Calu3 (cell line): ENCODE results near the gene PPY. TPM values are rescaled to one million over a fixed set of nuclear protein-coding genes. Genes with fewer than 3 reads are reported as not detected.

Experiments used
- BruUV-seq: library from RNA; stranded (reverse); fragments of 400-500 nt; replicated peaks from 2 replicates; lab custom pipeline; 2021; lab: Mats Ljungman, UMichigan
- CTCF ChIA-PET: fragments of 300-600 bp; sonication (Branson Sonifier 250); formaldehyde crosslinking; loops from one replicate; lab custom pipeline; 2022; ENCODE audit warnings: antibody characterized with exemption; lab: Charles Lee
- DNase-seq: peaks from one replicate; pipeline ENCODE4 v3.0.0; 2022
- H3K27ac Mint-ChIP-seq: one replicate; pipeline ENCODE4 v1.8.0; 2022; ENCODE audit warnings: mixed read lengths; ENCODE audit not compliant: unreplicated experiment
- H3K27me3 Mint-ChIP-seq: one replicate; pipeline ENCODE4 v1.8.0; 2022; ENCODE audit warnings: mixed read lengths; ENCODE audit not compliant: unreplicated experiment
- H3K36me3 Mint-ChIP-seq: one replicate; pipeline ENCODE4 v1.8.0; 2022; ENCODE audit warnings: mild to moderate bottlenecking, moderate library complexity, mixed read lengths; ENCODE audit not compliant: insufficient read depth, unreplicated experiment
- H3K4me1 Mint-ChIP-seq: one replicate; pipeline ENCODE4 v1.8.0; 2022; ENCODE audit warnings: mild to moderate bottlenecking, low read depth, mixed read lengths; ENCODE audit not compliant: unreplicated experiment
- H3K4me3 Mint-ChIP-seq: one replicate; pipeline ENCODE4 v1.8.0; 2022; ENCODE audit warnings: mild to moderate bottlenecking, low read depth, moderate library complexity, mixed read lengths; ENCODE audit not compliant: unreplicated experiment
- H3K9me3 Mint-ChIP-seq: one replicate; pipeline ENCODE4 v1.8.0; 2022; ENCODE audit warnings: low read depth, mixed read lengths; ENCODE audit not compliant: unreplicated experiment
- intact Hi-C: fragments of 100-400 bp; cut with micrococcal nuclease; formaldehyde crosslinking; loops from one replicate; pipeline ENCODE4 v1.10.0; 2022; ENCODE audit not compliant: unreplicated experiment
- total RNA-seq: library from RNA; stranded (reverse); gene quantifications from 2 replicates; pipeline ENCODE4 v1.2.3, GENCODE V29; 2022
- TF ChIP-seq, protein P1 (sequence below): fragments of 200-600 bp; IDR thresholded peaks from one replicate; pipeline ENCODE4 v1.8.0; 2022; ENCODE audit warnings: antibody characterized with exemption; ENCODE audit not compliant: unreplicated experiment

Gene PPY
- total RNA-seq, 1 experiment from 2014 or later: not detected

DNA sequence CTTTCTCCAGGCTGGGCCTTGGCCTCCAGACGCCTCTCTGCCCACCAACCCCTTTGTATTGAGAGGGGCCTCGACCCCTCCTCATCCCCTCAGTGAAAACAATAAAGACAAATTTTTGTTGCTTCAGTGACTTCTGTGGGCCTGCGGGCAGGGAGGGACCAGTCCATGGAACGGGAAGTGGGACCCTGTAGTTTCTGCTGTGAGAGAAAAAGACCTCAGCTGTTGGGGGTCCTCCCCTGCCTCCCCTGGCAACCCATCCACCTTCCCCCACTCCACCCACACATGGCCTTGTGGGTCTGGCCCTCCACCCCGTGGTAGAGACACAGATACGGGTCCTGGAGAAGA lies 3.5 kb downstream of the PPY start:
- Mint-ChIP-seq H3K4me3 (no peak overlapping the region), H3K4me1 (no peaks in the 10 kb centered on the region), H3K9me3 (no peaks in the 10 kb centered on the region), H3K27ac (no peak overlapping the region), H3K36me3 (no peaks in the 10 kb centered on the region), H3K27me3 (peaks cover 82% of the 10 kb centered on the region)
- TF ChIP-seq, protein P1, sequence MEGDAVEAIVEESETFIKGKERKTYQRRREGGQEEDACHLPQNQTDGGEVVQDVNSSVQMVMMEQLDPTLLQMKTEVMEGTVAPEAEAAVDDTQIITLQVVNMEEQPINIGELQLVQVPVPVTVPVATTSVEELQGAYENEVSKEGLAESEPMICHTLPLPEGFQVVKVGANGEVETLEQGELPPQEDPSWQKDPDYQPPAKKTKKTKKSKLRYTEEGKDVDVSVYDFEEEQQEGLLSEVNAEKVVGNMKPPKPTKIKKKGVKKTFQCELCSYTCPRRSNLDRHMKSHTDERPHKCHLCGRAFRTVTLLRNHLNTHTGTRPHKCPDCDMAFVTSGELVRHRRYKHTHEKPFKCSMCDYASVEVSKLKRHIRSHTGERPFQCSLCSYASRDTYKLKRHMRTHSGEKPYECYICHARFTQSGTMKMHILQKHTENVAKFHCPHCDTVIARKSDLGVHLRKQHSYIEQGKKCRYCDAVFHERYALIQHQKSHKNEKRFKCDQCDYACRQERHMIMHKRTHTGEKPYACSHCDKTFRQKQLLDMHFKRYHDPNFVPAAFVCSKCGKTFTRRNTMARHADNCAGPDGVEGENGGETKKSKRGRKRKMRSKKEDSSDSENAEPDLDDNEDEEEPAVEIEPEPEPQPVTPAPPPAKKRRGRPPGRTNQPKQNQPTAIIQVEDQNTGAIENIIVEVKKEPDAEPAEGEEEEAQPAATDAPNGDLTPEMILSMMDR: no peak
- no TSS peak for BruUV-seq
- CTCF ChIA-PET: interaction anchor here (1.3 kb wide), 1 partner anchor 12 kb away, joined by 3 read pairs; no protein-coding TSS in a partner anchor
- DNase-seq: no peak
- intact Hi-C loops: no loop called here

DNA sequence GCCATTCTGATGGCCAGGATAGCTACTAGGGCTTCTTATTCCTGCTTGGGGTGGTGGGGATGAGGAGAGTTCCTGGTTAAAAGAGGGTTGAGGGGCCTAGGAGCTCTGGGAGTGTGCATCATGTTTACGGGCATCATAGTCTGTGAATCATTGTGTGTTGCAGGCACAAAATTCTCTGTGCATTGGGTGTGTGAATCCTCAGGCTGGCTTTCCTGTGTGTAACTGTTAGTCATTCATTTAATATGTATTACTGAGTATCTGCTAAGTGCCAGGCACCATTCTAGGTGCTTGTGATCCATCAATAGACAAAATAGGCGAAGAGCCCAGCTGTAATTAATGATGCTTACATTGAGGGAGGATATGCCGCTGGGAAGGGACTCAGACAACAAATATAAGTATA lies 5.8 kb downstream of the PPY start:
- CTCF ChIA-PET: interaction anchor here (0.6 kb wide), 1 partner anchor 1272 kb away, joined by 3 read pairs; no protein-coding TSS in a partner anchor
- no peak for DNase-seq
- Mint-ChIP-seq H3K4me3 (no peak overlapping the region), H3K27ac (no peak overlapping the region), H3K4me1 (no peaks in the 10 kb centered on the region), H3K9me3 (no peaks in the 10 kb centered on the region), H3K27me3 (peaks cover 96% of the 10 kb centered on the region), H3K36me3 (no peaks in the 10 kb centered on the region)
- TF ChIP-seq, protein P1: no peak
- no TSS peak for BruUV-seq
- intact Hi-C loops: no loop called here

DNA sequence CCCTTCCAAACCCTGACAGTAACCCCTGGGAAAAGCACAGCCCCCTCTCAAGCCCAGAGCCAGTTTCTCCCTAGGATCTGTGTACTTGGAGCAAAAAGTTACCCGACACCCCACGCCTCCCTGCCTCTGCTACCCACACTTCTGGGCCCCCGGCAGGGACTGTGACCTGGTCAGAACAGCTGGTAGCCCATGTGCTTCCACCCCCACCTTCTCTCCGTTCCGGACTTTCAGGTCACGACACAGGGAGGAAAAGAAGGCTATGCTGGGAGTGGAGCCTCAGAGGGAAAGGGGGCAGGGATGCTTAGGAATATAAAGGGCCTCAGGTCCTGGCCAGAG lies 6.4 kb downstream of the PPY start:
- no peak for DNase-seq
- intact Hi-C loops: no loop called here
- CTCF ChIA-PET: no interaction called here
- Mint-ChIP-seq H3K9me3 (no peaks in the 10 kb centered on the region), H3K4me3 (no peak overlapping the region), H3K27me3 (peaks cover 96% of the 10 kb centered on the region), H3K36me3 (no peaks in the 10 kb centered on the region), H3K27ac (no peak overlapping the region), H3K4me1 (peaks cover 3% of the 10 kb centered on the region)
- TF ChIP-seq, protein P1: no peak
- no TSS peak for BruUV-seq

DNA sequence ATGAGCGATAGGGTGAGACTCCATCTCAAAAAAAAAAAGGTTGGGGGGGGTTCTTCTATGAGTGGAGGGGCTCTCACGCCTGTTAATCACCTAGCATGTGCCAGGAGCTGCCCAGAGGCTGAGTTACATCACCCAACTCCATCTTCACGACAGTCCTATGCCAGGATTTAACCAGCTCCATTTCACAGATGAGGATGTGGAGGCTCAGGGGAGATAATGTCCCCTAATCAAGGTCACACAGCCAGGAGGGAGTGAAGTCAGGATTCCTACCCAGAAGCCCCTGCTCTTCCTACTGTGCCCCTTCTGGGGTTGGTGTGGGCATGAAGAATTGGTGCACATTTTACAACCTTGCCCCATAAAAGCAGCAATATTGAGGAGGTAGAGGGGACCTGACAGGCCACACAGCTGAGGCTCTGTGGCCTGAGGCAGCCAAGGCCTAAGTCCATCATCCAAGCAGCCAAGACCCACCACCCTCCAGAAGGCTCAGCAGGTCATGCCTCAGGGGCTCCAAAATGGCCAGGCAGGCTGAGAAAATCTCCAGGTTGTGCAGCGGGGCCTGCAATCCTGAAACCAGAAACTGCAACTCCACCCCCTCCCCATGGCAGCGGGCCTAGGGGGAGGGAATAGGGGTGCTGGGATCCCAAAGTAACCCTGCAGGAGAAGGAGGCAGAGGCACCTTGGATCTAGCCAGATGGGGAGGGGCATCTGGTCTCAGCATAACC lies 6.9 kb downstream of the PPY start:
- intact Hi-C loops: no loop called here
- TF ChIP-seq, protein P1: no peak
- DNase-seq: no peak
- no peaks in the 10 kb centered on the region for H3K9me3 Mint-ChIP-seq
- H3K4me3 Mint-ChIP-seq: no peak overlapping the region
- no TSS peak for BruUV-seq
- CTCF ChIA-PET: interaction anchor here (0.6 kb wide), 1 partner anchor 76 kb away, joined by 4 read pairs; no protein-coding TSS in a partner anchor
- H3K4me1 Mint-ChIP-seq: peaks cover 7% of the 10 kb centered on the region
- H3K27ac Mint-ChIP-seq: no peak overlapping the region
- H3K27me3 Mint-ChIP-seq: peaks cover 96% of the 10 kb centered on the region
- no peaks in the 10 kb centered on the region for H3K36me3 Mint-ChIP-seq
